Measurements from ENCODE around the gene TRPC6.

GRCh38 chr11:101456812-101457211 lies 127.0 kb downstream of the TRPC6 start:
- TF ChIP-seq CTCF (conservative IDR thresholded peaks at IDR 0.05; ENCODE audit: low read length) (peak; percentile 66), EZH2phosphoT487 (IDR thresholded peaks at IDR 0.05; ENCODE audit: borderline replicate concordance) (no peak)
